Upper lobe of left lung (tissue), 4 donors: ENCODE data around the gene CRIP2.

ENCODE experiments used
- POLR2A ChIP-seq, 4 donors: fragments of 450-650 bp; IDR thresholded peaks; one replicate each; pipeline ENCODE4 v1.5.1; 2016 to 2017; ENCODE audit warnings: antibody characterized with exemption in 4 of 4, mild to moderate bottlenecking in 2 of 4
- POLR2AphosphoS5 ChIP-seq, 2 donors: sonication (generic); formaldehyde crosslinking; IDR thresholded peaks; one replicate each; pipeline ENCODE4 v1.5.1; 2017; ENCODE audit warnings: antibody characterized with exemption in 2 of 2
- TF ChIP-seq, protein P1 (sequence below), 6 experiments: fragments of 450-650 bp in 4 of 6; fragments of 200-600 bp in 2 of 6; sonication (generic) in 2 of 6; IDR thresholded peaks; one replicate each; pipeline ENCODE4 v1.5.1; 2016 to 2019; ENCODE audit warnings: antibody characterized with exemption in 6 of 6

- TF ChIP-seq POLR2A (IDR thresholded peaks at IDR 0.05) (no peak), POLR2AphosphoS5 (IDR thresholded peaks at IDR 0.05) (no peak)
- TF ChIP-seq, protein P1, sequence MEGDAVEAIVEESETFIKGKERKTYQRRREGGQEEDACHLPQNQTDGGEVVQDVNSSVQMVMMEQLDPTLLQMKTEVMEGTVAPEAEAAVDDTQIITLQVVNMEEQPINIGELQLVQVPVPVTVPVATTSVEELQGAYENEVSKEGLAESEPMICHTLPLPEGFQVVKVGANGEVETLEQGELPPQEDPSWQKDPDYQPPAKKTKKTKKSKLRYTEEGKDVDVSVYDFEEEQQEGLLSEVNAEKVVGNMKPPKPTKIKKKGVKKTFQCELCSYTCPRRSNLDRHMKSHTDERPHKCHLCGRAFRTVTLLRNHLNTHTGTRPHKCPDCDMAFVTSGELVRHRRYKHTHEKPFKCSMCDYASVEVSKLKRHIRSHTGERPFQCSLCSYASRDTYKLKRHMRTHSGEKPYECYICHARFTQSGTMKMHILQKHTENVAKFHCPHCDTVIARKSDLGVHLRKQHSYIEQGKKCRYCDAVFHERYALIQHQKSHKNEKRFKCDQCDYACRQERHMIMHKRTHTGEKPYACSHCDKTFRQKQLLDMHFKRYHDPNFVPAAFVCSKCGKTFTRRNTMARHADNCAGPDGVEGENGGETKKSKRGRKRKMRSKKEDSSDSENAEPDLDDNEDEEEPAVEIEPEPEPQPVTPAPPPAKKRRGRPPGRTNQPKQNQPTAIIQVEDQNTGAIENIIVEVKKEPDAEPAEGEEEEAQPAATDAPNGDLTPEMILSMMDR (IDR thresholded peaks at IDR 0.05) = no peak
These were observed 10.1 kb upstream of the CRIP2 start for GRCh38 chr14:105464501-105464900.
